CD14-positive monocyte (primary cell): ENCODE results near the gene IGF2R. TPM values are rescaled to one million over a fixed set of nuclear protein-coding genes. Genes with fewer than 3 reads are reported as not detected.

Experiments used
- DNase-seq, 3 donors: peaks; one replicate each; pipeline ENCODE4 v3.0.0-alpha.2; 2011 to 2022
- H2AFZ ChIP-seq: 2 replicates; pipeline ENCODE4 v1.6.0; 2012; ENCODE audit warnings: mild to moderate bottlenecking, low read depth, low read length, inconsistent platforms; ENCODE audit not compliant: insufficient read depth, poor library complexity, severe bottlenecking
- H3K27ac ChIP-seq, 2 donors: 1 replicate in 1 of 2; 2 replicates in 1 of 2; pipeline ENCODE4 v1.5.1; 2012 to 2013; ENCODE audit warnings: low read length in 2 of 2, control low read depth in 1 of 2, inconsistent platforms in 1 of 2, low read depth in 1 of 2, mild to moderate bottlenecking in 1 of 2
- H3K27me3 ChIP-seq, 2 donors: one replicate each; pipeline versions ENCODE4 v1.6.0 to v1.6.1; 2011 to 2013; ENCODE audit warnings: low read length in 2 of 2; ENCODE audit not compliant: control insufficient read depth in 2 of 2, insufficient read depth in 2 of 2
- H3K36me3 ChIP-seq, 2 donors: replicated peaks in 1 of 2; 1 replicate in 1 of 2; 2 replicates in 1 of 2; pipeline versions ENCODE4 v1.5.1 to v1.6.1; 2012 to 2013; ENCODE audit warnings: low read length in 2 of 2, control low read depth in 1 of 2, inconsistent platforms in 1 of 2, mild to moderate bottlenecking in 1 of 2; ENCODE audit not compliant: insufficient read depth in 2 of 2, control insufficient read depth in 1 of 2
- H3K4me1 ChIP-seq, 2 donors: 1 replicate in 1 of 2; 2 replicates in 1 of 2; pipeline versions ENCODE4 v1.5.1 to v1.6.1; 2012 to 2013; ENCODE audit warnings: low read length in 2 of 2, control low read depth in 1 of 2, inconsistent platforms in 1 of 2, mild to moderate bottlenecking in 1 of 2, moderate library complexity in 1 of 2; ENCODE audit not compliant: insufficient read depth in 2 of 2, control insufficient read depth in 1 of 2
- H3K4me2 ChIP-seq: replicated peaks from 2 replicates; pipeline ENCODE3; 2012; ENCODE audit warnings: low read length, moderate library complexity, mild to moderate bottlenecking; ENCODE audit not compliant: poor library complexity, severe bottlenecking; ENCODE audit errors: extremely low read depth
- H3K4me3 ChIP-seq, 3 experiments: fragments of 200-600 bp in 1 of 3; sonication (generic) in 1 of 3; replicated peaks in 1 of 3; 1 replicate in 2 of 3; 2 replicates in 1 of 3; pipeline ENCODE4 v1.5.1; 2011 to 2013; ENCODE audit warnings: low read length in 3 of 3, mild to moderate bottlenecking in 3 of 3, control low read depth in 2 of 3, low read depth in 2 of 3, inconsistent platforms in 1 of 3, moderate library complexity in 1 of 3
- H3K79me2 ChIP-seq: 2 replicates; pipeline ENCODE4 v1.6.0; 2012; ENCODE audit warnings: mild to moderate bottlenecking, control low read depth, inconsistent platforms, low read length, moderate library complexity; ENCODE audit not compliant: insufficient read depth
- H3K9ac ChIP-seq: 2 replicates; pipeline ENCODE4 v1.6.0; 2017; ENCODE audit warnings: low read length, mild to moderate bottlenecking; ENCODE audit not compliant: insufficient read depth, poor library complexity, severe bottlenecking
- H3K9me3 ChIP-seq, 2 donors: replicated peaks in 1 of 2; 1 replicate in 1 of 2; 2 replicates in 1 of 2; pipeline versions ENCODE4 v1.5.1 to v1.6.1; 2012 to 2013; ENCODE audit warnings: low read length in 2 of 2, control low read depth in 1 of 2; ENCODE audit not compliant: control insufficient read depth in 1 of 2, insufficient read depth in 1 of 2
- H4K20me1 ChIP-seq: 2 replicates; pipeline ENCODE4 v1.6.0; 2012; ENCODE audit warnings: mild to moderate bottlenecking, low read length, control low read depth, moderate library complexity; ENCODE audit not compliant: insufficient read depth
- H3K27ac Mint-ChIP-seq, 7 donors: one replicate each; pipeline ENCODE4 v1.8.0; 2020; ENCODE audit warnings: mild to moderate bottlenecking in 7 of 7, mixed read lengths in 7 of 7, moderate library complexity in 6 of 7, inconsistent platforms in 2 of 7
- H3K27me3 Mint-ChIP-seq, 3 donors: one replicate each; pipeline ENCODE4 v1.8.0; 2021 to 2022; ENCODE audit warnings: low read depth in 3 of 3, mild to moderate bottlenecking in 3 of 3, mixed read lengths in 3 of 3, moderate library complexity in 3 of 3, inconsistent platforms in 1 of 3
- H3K36me3 Mint-ChIP-seq, 2 donors: one replicate each; pipeline ENCODE4 v1.8.0; 2020; ENCODE audit warnings: mixed read lengths in 2 of 2, inconsistent platforms in 1 of 2, mild to moderate bottlenecking in 1 of 2
- H3K4me1 Mint-ChIP-seq: one replicate; pipeline ENCODE4 v1.8.0; 2020; ENCODE audit warnings: mild to moderate bottlenecking, mixed read lengths
- H3K4me3 Mint-ChIP-seq, 2 donors: one replicate each; pipeline ENCODE4 v1.8.0; 2020; ENCODE audit warnings: mild to moderate bottlenecking in 2 of 2, mixed read lengths in 2 of 2, moderate library complexity in 1 of 2
- H3K9me3 Mint-ChIP-seq, 7 donors: one replicate each; pipeline ENCODE4 v1.8.0; 2020 to 2022; ENCODE audit warnings: mixed read lengths in 7 of 7, mild to moderate bottlenecking in 6 of 7, moderate library complexity in 6 of 7, inconsistent platforms in 2 of 7
- WGBS: methylation state at CpG from one replicate; pipeline ENCODE4 v1.1.5; 2013; ENCODE audit warnings: missing lambda C conversion rate; ENCODE audit not compliant: insufficient coverage; 5-methylcytosine and 5-hydroxymethylcytosine counted together
- intact Hi-C, 2 donors: fragments of 100-400 bp; cut with micrococcal nuclease; formaldehyde crosslinking; loops; one replicate each; pipeline versions ENCODE4 v1.15.0 to v1.15.1; 2023
- polyA plus RNA-seq, 3 donors: library from polyadenylated mRNA; depleted of rRNA in 1 of 3; unstranded in 2 of 3; stranded (reverse) in 1 of 3; fragments of 300-500 nt in 2 of 3; fragments of >200 nt in 1 of 3; fragmentation: Illumina TruSeq in 2 of 3; gene quantifications; 1 replicate in 2 of 3; 2 replicates in 1 of 3; pipeline ENCODE4 v1.2.3, GENCODE V29; 2012 to 2021
- TF ChIP-seq, protein P1 (sequence below): fragments of 200-600 bp; IDR thresholded peaks from one replicate; pipeline ENCODE4 v1.8.0; 2022; ENCODE audit warnings: antibody characterized with exemption, mild to moderate bottlenecking

Gene IGF2R
- polyA plus RNA-seq, 3 donors = 6.9 to 44.8 (median 8.2) TPM

DNA sequence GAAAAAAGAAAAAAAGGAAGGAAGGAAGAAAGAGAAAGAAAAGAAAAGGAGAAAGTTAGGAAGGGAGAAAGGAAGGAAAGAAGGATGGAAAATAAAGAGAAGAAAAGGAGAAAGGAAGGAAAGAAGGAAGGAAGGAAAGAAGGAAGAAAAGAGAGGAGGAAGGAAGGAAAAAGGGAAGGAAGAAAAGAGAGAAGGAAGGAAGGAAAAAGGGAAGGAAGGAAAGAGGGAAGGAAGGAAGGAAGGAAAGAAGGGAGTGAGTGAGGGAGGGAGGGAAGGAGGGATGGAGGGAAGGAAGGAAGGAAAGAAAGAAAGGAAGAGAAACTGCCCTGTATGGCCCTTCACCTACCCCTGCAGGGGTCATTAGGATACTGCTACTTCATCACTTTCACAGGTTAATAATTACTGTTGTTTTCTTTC lies 12.9 kb upstream of the IGF2R start:
- Histone ChIP-seq H3K27me3 (no peaks in the 10 kb centered on the region), H3K4me2 (no peak overlapping the region), H3K4me1 (peaks cover 77 to 83% of the 10 kb centered on the region in 2 donors), H3K27ac (peak overlapping the region in 1 of 2 donors; percentile 65), H2AFZ (no peak overlapping the region), H3K9ac (no peak overlapping the region), H3K9me3 (no peaks in the 10 kb centered on the region), H3K4me3 (no peak overlapping the region), H4K20me1 (no peaks in the 10 kb centered on the region), H3K36me3 (no peaks in the 10 kb centered on the region), H3K79me2 (no peaks in the 10 kb centered on the region)
- TF ChIP-seq, protein P1, sequence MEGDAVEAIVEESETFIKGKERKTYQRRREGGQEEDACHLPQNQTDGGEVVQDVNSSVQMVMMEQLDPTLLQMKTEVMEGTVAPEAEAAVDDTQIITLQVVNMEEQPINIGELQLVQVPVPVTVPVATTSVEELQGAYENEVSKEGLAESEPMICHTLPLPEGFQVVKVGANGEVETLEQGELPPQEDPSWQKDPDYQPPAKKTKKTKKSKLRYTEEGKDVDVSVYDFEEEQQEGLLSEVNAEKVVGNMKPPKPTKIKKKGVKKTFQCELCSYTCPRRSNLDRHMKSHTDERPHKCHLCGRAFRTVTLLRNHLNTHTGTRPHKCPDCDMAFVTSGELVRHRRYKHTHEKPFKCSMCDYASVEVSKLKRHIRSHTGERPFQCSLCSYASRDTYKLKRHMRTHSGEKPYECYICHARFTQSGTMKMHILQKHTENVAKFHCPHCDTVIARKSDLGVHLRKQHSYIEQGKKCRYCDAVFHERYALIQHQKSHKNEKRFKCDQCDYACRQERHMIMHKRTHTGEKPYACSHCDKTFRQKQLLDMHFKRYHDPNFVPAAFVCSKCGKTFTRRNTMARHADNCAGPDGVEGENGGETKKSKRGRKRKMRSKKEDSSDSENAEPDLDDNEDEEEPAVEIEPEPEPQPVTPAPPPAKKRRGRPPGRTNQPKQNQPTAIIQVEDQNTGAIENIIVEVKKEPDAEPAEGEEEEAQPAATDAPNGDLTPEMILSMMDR = no peak
- DNase-seq = no peak
- H3K27ac Mint-ChIP-seq = peak overlapping the region; percentile 66 to 97 (median 88)
- no peak overlapping the region for H3K4me3 Mint-ChIP-seq
- H3K4me1 Mint-ChIP-seq = peaks cover 83% of the 10 kb centered on the region
- peaks cover 0 to 15% (median 8%) of the 10 kb centered on the region in 7 donors for H3K9me3 Mint-ChIP-seq
- H3K27me3 Mint-ChIP-seq = peaks cover 0 to 11% (median 0%) of the 10 kb centered on the region in 3 donors
- intact Hi-C loops = no loop called here
- H3K36me3 Mint-ChIP-seq = peaks cover 0 to 1% of the 10 kb centered on the region in 2 donors

GRCh38 chr6:159957071-159957673 lies 11.7 kb upstream of the IGF2R start:
- Mint-ChIP-seq H3K27me3 (peaks cover 0 to 7% (median 0%) of the 10 kb centered on the region in 3 donors), H3K4me3 (no peak overlapping the region), H3K36me3 (peaks cover 0 to 9% of the 10 kb centered on the region in 2 donors), H3K4me1 (peaks cover 83% of the 10 kb centered on the region), H3K9me3 (peaks cover 0 to 15% (median 8%) of the 10 kb centered on the region in 7 donors), H3K27ac (peak overlapping the region in 2 of 7 donors; percentile 0 to 55)
- Histone ChIP-seq H3K9ac (no peak overlapping the region), H3K27ac (no peak overlapping the region), H2AFZ (no peak overlapping the region), H3K4me2 (no peak overlapping the region), H3K4me3 (no peak overlapping the region), H3K4me1 (peaks cover 77 to 83% of the 10 kb centered on the region in 2 donors), H3K9me3 (no peaks in the 10 kb centered on the region), H3K27me3 (no peaks in the 10 kb centered on the region), H3K79me2 (no peaks in the 10 kb centered on the region), H3K36me3 (no peaks in the 10 kb centered on the region), H4K20me1 (no peaks in the 10 kb centered on the region)
- intact Hi-C loops = no loop called here
- WGBS = 100% methylated on average over 2 of the region's 6 CpGs
- TF ChIP-seq, protein P1 = no peak
- DNase-seq = no peak
